SU-DHL-6 (cell line): ENCODE results near the gene COMT.

Experiments
- EZH2phosphoT487 ChIP-seq: fragments of 200-600 bp; sonication (generic), shearing (Covaris generic); conservative IDR thresholded peaks from 2 replicates; pipeline ENCODE4 v1.6.1; 2018; ENCODE audit warnings: mild to moderate bottlenecking, antibody characterized with exemption, low read length, moderate library complexity, mixed read lengths
- TF ChIP-seq, protein P1 (sequence below): fragments of 200-600 bp; sonication (generic); IDR thresholded peaks from one replicate; pipeline ENCODE4 v1.5.1; 2017; ENCODE audit warnings: antibody characterized with exemption, mild to moderate bottlenecking, low read length, moderate library complexity; ENCODE audit not compliant: insufficient read depth, poor library complexity, severe bottlenecking

DNA sequence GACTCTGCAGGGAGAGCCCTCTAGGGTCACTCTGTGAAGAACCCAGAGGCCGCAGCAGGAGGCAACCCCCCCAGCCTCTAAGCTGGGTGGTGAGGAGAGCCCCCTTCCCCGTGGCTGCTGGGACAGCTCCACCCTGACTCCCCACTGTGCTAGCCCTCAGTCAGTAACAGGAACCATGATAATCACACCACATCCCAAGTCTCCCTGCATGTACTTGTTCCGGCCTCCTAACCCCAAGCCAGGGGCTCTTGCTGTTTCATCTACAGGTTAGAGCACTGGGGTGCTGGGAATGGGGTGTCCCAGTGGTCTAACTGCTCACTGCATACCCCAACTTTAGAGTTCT lies 48.1 kb downstream of the COMT start:
- TF ChIP-seq EZH2phosphoT487, result no peak
- TF ChIP-seq, protein P1, sequence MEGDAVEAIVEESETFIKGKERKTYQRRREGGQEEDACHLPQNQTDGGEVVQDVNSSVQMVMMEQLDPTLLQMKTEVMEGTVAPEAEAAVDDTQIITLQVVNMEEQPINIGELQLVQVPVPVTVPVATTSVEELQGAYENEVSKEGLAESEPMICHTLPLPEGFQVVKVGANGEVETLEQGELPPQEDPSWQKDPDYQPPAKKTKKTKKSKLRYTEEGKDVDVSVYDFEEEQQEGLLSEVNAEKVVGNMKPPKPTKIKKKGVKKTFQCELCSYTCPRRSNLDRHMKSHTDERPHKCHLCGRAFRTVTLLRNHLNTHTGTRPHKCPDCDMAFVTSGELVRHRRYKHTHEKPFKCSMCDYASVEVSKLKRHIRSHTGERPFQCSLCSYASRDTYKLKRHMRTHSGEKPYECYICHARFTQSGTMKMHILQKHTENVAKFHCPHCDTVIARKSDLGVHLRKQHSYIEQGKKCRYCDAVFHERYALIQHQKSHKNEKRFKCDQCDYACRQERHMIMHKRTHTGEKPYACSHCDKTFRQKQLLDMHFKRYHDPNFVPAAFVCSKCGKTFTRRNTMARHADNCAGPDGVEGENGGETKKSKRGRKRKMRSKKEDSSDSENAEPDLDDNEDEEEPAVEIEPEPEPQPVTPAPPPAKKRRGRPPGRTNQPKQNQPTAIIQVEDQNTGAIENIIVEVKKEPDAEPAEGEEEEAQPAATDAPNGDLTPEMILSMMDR, result no peak
